Activated naive CD4-positive, alpha-beta T cell (primary cell): ENCODE data around the gene FAM53B.

Experiments
- DNase-seq, 4 experiments: peaks; one replicate each; lab custom pipeline; 2025; lab: John Stamatoyannopoulos, UW

FAM53B gene

GRCh38 chr10:124575107-124576035, 168.8 kb downstream of the FAM53B start:
- no peak for DNase-seq

- no peak for DNase-seq
Observed at GRCh38 chr10:124574456-124575070, 169.6 kb downstream of the FAM53B start.

- no peak for DNase-seq
Observed at GRCh38 chr10:124573726-124574455, 170.3 kb downstream of the FAM53B start.

GRCh38 chr10:124572751-124573150, 171.4 kb downstream of the FAM53B start:
- no peak for DNase-seq

GRCh38 chr10:124570646-124571045, 173.5 kb downstream of the FAM53B start:
- DNase-seq, result no peak

GRCh38 chr10:124569623-124570470, 174.3 kb downstream of the FAM53B start:
- no peak for DNase-seq
